ENCODE results near the gene FNDC3B.

DNA sequence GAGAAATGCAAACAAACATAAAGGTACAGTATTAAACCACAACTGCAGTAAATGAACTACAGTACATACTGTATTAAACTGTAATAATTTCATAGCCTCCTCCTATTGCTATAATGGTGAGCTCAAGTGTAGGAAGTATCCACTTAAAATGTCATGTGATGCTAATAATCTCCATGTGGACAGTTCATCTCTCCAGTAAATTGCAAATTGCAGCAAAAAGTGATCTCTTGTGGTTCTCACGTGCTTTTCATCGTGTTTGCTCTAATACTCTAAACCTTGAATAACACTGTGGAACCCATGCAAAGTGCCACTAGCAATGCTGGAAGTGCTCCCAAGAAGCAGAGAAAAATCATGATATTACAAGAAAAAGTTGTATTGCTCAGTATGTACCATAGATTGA, 9.2 kb upstream of the FNDC3B start:
- TF ChIP-seq YY1 (IDR thresholded peaks at IDR 0.05): no peak
- TF ChIP-seq CTCF (IDR thresholded peaks at IDR 0.05; ENCODE audit: low read depth, low read length, missing input control): no peak
- no peak for TF ChIP-seq REST (IDR thresholded peaks at IDR 0.05)
- no peak for TF ChIP-seq HNF4G (IDR thresholded peaks at IDR 0.05)
- TF ChIP-seq RAD21 (IDR thresholded peaks at IDR 0.05): no peak
- TF ChIP-seq ATF3 (IDR thresholded peaks at IDR 0.05): no peak
- no peak for TF ChIP-seq ZBTB33 (IDR thresholded peaks at IDR 0.05)
- no peak for TF ChIP-seq FOXA1 (IDR thresholded peaks at IDR 0.05)
- no peak for TF ChIP-seq JUND (IDR thresholded peaks at IDR 0.05)
- TF ChIP-seq TAF1 (conservative IDR thresholded peaks at IDR 0.05): no peak
- TF ChIP-seq GABPA (IDR thresholded peaks at IDR 0.05 in 1 of 2, conservative IDR thresholded peaks at IDR 0.05 in 1 of 2): no peak
- no peak for TF ChIP-seq MAX (IDR thresholded peaks at IDR 0.05)
- TF ChIP-seq SP1 (IDR thresholded peaks at IDR 0.05): no peak

Data from liver (tissue), 3 donors.